Gastrocnemius medialis (tissue), 4 donors: ENCODE measurements around the gene PRPF40A.

ENCODE experiments used
- POLR2A ChIP-seq, 2 donors: fragments of 450-650 bp; IDR thresholded peaks; one replicate each; pipeline ENCODE4 v1.6.1; 2017; ENCODE audit warnings: antibody characterized with exemption in 2 of 2, mild to moderate bottlenecking in 2 of 2, moderate library complexity in 2 of 2
- TF ChIP-seq, protein P1 (sequence below), 5 experiments: fragments of 450-650 bp in 3 of 5; fragments of 200-600 bp in 2 of 5; sonication (generic) in 2 of 5; IDR thresholded peaks in 4 of 5; conservative IDR thresholded peaks in 1 of 5; 1 replicate in 4 of 5; 2 replicates in 1 of 5; pipeline ENCODE4 v1.5.1; 2016 to 2019; ENCODE audit warnings: antibody characterized with exemption in 5 of 5, mild to moderate bottlenecking in 3 of 5, moderate library complexity in 3 of 5

DNA sequence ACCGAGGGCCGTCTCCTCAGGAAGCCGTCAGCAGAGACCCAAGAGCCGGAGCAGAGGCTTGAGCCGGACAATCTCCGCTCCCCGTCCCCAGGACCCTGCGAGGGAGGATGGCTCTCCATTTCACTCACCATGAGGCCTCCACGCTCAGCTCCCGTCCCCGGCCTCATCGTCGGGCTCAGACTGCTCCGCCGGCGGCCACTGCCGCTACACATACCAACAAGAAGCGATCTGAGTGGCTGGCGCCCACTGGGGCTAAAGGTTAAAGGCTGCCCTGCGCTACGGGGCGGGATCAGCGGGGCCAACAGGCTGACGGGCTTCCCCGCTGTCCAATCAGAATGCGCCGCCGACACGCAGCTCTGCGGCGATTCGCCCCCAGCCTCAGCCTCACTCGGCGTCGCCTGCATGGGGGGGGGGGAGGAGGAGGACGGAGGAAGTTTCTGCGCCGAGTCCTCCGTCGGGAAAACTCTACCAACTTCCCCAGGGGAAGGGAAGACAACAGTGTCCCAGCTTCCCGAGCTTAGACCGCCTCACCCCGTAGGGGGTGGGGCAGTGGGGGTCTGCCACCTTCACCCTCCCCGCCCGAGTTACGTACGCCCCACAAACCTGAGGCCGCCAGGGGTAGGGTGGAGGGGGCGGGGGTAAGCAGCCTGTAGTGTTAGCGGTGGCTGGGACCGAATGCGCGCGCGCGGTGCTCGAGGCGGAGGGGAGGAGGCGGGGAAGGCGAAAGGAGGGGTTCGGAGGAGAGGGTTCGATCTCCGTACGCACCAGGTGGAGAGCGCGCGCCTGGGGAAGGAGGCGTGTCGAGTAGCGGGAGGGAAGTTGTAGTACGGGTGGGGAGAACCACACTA is at the start of gene PRPF40A:
- TF ChIP-seq POLR2A (IDR thresholded peaks at IDR 0.05): peak; percentile 79 to 83
- TF ChIP-seq, protein P1, sequence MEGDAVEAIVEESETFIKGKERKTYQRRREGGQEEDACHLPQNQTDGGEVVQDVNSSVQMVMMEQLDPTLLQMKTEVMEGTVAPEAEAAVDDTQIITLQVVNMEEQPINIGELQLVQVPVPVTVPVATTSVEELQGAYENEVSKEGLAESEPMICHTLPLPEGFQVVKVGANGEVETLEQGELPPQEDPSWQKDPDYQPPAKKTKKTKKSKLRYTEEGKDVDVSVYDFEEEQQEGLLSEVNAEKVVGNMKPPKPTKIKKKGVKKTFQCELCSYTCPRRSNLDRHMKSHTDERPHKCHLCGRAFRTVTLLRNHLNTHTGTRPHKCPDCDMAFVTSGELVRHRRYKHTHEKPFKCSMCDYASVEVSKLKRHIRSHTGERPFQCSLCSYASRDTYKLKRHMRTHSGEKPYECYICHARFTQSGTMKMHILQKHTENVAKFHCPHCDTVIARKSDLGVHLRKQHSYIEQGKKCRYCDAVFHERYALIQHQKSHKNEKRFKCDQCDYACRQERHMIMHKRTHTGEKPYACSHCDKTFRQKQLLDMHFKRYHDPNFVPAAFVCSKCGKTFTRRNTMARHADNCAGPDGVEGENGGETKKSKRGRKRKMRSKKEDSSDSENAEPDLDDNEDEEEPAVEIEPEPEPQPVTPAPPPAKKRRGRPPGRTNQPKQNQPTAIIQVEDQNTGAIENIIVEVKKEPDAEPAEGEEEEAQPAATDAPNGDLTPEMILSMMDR (IDR thresholded peaks at IDR 0.05 in 4 of 5, conservative IDR thresholded peaks at IDR 0.05 in 1 of 5): peak in 1 of 5 experiments; percentile 19
